ENCODE data around the gene SSTR5.

Gene SSTR5

GRCh38 chr16:1093284-1094123 lies 21.0 kb downstream of the SSTR5 start:
- H3K27ac ChIP-seq = no peak overlapping the region
- no peaks in the 10 kb centered on the region for H3K36me3 ChIP-seq
- H3K9me3 ChIP-seq = no peaks in the 10 kb centered on the region
- no peaks in the 10 kb centered on the region for H3K4me1 ChIP-seq (ENCODE audit: control insufficient read depth in 1 of 2, insufficient read depth in 1 of 2, low read depth in 1 of 2, low read length in 1 of 2)
- TF ChIP-seq, protein P1, sequence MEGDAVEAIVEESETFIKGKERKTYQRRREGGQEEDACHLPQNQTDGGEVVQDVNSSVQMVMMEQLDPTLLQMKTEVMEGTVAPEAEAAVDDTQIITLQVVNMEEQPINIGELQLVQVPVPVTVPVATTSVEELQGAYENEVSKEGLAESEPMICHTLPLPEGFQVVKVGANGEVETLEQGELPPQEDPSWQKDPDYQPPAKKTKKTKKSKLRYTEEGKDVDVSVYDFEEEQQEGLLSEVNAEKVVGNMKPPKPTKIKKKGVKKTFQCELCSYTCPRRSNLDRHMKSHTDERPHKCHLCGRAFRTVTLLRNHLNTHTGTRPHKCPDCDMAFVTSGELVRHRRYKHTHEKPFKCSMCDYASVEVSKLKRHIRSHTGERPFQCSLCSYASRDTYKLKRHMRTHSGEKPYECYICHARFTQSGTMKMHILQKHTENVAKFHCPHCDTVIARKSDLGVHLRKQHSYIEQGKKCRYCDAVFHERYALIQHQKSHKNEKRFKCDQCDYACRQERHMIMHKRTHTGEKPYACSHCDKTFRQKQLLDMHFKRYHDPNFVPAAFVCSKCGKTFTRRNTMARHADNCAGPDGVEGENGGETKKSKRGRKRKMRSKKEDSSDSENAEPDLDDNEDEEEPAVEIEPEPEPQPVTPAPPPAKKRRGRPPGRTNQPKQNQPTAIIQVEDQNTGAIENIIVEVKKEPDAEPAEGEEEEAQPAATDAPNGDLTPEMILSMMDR (IDR thresholded peaks at IDR 0.05) = no peak
- peaks cover 59% of the 10 kb centered on the region for H3K27me3 ChIP-seq
- no peak overlapping the region for H3K4me3 ChIP-seq (ENCODE audit: low read depth in 1 of 2, low read length in 1 of 2)

DNA sequence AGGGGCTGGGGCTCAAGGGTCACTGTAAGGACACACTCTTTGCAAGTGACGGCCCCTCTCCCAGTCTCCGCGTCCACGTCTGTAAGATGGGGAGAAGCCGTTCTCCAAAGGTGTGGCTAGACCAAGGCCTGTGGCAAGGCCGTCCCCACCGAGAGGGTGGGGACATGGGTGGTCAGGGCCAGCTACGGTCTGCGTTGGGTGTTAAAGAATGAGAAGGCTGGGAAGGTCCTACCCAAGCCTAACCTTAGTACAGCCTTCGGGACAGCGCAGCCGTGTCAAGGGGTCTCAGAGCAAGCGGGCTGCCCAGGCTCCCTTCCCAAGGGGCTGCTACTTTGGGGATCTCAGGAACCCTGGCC lies 21.6 kb downstream of the SSTR5 start:
- Histone ChIP-seq H3K27ac (no peak overlapping the region), H3K36me3 (no peaks in the 10 kb centered on the region), H3K9me3 (no peaks in the 10 kb centered on the region), H3K27me3 (peaks cover 65% of the 10 kb centered on the region), H3K4me3 (ENCODE audit: low read depth in 1 of 2, low read length in 1 of 2) (no peak overlapping the region), H3K4me1 (ENCODE audit: control insufficient read depth in 1 of 2, insufficient read depth in 1 of 2, low read depth in 1 of 2, low read length in 1 of 2) (no peaks in the 10 kb centered on the region)
- TF ChIP-seq, protein P1 (IDR thresholded peaks at IDR 0.05) = no peak

GRCh38 chr16:1094601-1095449 lies 22.3 kb downstream of the SSTR5 start:
- no peak overlapping the region for H3K4me3 ChIP-seq (ENCODE audit: low read depth in 1 of 2, low read length in 1 of 2)
- TF ChIP-seq, protein P1 (IDR thresholded peaks at IDR 0.05) = no peak
- H3K27me3 ChIP-seq = peaks cover 65% of the 10 kb centered on the region
- no peaks in the 10 kb centered on the region for H3K4me1 ChIP-seq (ENCODE audit: control insufficient read depth in 1 of 2, insufficient read depth in 1 of 2, low read depth in 1 of 2, low read length in 1 of 2)
- H3K9me3 ChIP-seq = no peaks in the 10 kb centered on the region
- H3K36me3 ChIP-seq = no peaks in the 10 kb centered on the region
- H3K27ac ChIP-seq = no peak overlapping the region

DNA sequence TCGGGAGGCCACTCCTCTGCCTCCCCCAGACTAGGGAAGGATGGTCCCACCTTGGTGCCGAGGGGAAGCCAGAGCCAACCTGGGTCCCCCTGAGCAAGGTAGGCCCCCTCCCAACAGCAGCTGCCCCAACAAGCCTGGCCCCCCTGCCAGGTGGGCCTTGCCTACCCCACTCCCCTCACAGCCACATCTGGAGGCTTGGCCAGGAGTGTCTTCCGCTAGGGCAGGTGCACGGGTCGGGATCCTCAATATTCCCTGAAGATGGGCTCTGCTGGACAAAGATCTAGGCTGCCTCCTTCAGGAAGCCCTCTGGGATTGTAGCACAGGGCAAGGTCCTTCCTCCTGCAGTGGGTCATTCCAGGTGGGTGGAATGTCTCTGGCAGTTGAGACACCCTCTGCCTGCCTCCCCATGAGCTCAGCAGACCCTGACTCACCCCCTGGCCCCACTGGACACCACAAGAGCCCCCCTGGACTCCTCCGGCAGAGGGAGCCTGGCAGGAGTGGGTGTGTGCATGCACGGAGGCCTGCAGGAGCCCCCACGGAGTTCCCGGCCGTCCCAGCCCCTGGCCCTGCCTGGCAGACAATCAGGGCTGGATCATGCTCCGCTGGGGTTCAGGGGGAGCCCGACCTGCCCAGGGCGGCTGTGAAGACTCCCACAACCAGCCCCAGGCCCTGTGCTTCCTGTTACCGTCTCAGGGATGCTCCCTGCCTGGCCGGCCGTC lies 23.1 kb downstream of the SSTR5 start:
- H3K36me3 ChIP-seq = no peaks in the 10 kb centered on the region
- H3K27ac ChIP-seq = no peak overlapping the region
- TF ChIP-seq, protein P1 (IDR thresholded peaks at IDR 0.05) = no peak
- H3K4me3 ChIP-seq (ENCODE audit: low read depth in 1 of 2, low read length in 1 of 2) = no peak overlapping the region
- H3K27me3 ChIP-seq = peaks cover 65% of the 10 kb centered on the region
- H3K9me3 ChIP-seq = no peaks in the 10 kb centered on the region
- no peaks in the 10 kb centered on the region for H3K4me1 ChIP-seq (ENCODE audit: control insufficient read depth in 1 of 2, insufficient read depth in 1 of 2, low read depth in 1 of 2, low read length in 1 of 2)
